Nephron (organoid): ENCODE measurements around the gene CLTCL1.
A peak's percentile ranks its signal among the peaks of the same experiment; 100 is the strongest.

Source experiments
- H3K27ac Mint-ChIP-seq, 3 experiments: 2 replicates each; pipeline ENCODE4 v1.8.0; 2020; ENCODE audit warnings: mixed read lengths in 3 of 3, mild to moderate bottlenecking in 2 of 3, moderate library complexity in 1 of 3
- H3K27me3 Mint-ChIP-seq: 2 replicates; pipeline ENCODE4 v1.8.0; 2021; ENCODE audit warnings: low read depth, mild to moderate bottlenecking, moderate library complexity, mixed read lengths
- H3K36me3 Mint-ChIP-seq: 2 replicates; pipeline ENCODE4 v1.8.0; 2020; ENCODE audit warnings: low read depth, mixed read lengths
- H3K4me1 Mint-ChIP-seq: 2 replicates; pipeline ENCODE4 v1.8.0; 2020; ENCODE audit warnings: mixed read lengths
- H3K4me3 Mint-ChIP-seq, 3 experiments: 2 replicates each; pipeline ENCODE4 v1.8.0; 2020; ENCODE audit warnings: mild to moderate bottlenecking in 3 of 3, mixed read lengths in 3 of 3, moderate library complexity in 2 of 3
- H3K9me3 Mint-ChIP-seq: 2 replicates; pipeline ENCODE4 v1.8.0; 2020; ENCODE audit warnings: mixed read lengths
- TF ChIP-seq, protein P1 (sequence below), 3 experiments: fragments of 200-600 bp; sonication (generic); IDR thresholded peaks; one replicate each; pipeline ENCODE4 v1.5.0; 2021; ENCODE audit warnings: antibody characterized with exemption in 3 of 3; ENCODE audit not compliant: unreplicated experiment in 3 of 3

The CLTCL1 gene

DNA sequence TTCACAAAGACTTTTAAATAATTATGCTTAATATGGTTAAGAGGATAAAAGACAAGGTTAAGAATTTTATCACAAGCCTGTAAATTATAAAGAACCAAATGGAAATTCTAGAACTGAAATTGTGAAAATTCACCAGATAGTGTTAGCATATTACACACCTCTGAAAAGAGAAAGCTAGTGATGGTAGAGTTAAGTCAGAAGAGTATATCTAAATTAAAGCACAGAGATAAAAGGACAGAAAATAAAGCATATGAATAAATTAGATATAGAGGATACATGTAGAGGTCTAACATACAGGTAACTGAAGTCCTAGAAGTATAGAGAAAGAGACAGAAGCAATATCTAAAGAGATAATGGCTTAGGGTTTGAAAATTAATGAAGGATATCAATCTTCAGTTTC, 4.2 kb upstream of the CLTCL1 start:
- TF ChIP-seq, protein P1, sequence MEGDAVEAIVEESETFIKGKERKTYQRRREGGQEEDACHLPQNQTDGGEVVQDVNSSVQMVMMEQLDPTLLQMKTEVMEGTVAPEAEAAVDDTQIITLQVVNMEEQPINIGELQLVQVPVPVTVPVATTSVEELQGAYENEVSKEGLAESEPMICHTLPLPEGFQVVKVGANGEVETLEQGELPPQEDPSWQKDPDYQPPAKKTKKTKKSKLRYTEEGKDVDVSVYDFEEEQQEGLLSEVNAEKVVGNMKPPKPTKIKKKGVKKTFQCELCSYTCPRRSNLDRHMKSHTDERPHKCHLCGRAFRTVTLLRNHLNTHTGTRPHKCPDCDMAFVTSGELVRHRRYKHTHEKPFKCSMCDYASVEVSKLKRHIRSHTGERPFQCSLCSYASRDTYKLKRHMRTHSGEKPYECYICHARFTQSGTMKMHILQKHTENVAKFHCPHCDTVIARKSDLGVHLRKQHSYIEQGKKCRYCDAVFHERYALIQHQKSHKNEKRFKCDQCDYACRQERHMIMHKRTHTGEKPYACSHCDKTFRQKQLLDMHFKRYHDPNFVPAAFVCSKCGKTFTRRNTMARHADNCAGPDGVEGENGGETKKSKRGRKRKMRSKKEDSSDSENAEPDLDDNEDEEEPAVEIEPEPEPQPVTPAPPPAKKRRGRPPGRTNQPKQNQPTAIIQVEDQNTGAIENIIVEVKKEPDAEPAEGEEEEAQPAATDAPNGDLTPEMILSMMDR (IDR thresholded peaks at IDR 0.05; ENCODE audit: unreplicated experiment in 3 of 3), result no peak
- Mint-ChIP-seq H3K27me3 (peaks cover 9% of the 10 kb centered on the region), H3K4me3 (no peak overlapping the region), H3K9me3 (no peaks in the 10 kb centered on the region), H3K27ac (no peak overlapping the region), H3K4me1 (peaks cover 16% of the 10 kb centered on the region), H3K36me3 (no peaks in the 10 kb centered on the region)

GRCh38 chr22:19292458-19293230, 1.1 kb upstream of the CLTCL1 start:
- TF ChIP-seq, protein P1 (IDR thresholded peaks at IDR 0.05; ENCODE audit: unreplicated experiment in 3 of 3), result no peak

GRCh38 chr22:19291218-19291579, 320 bp downstream of the CLTCL1 start:
- H3K4me1 Mint-ChIP-seq, result peaks cover 55% of the 10 kb centered on the region
- peak overlapping the region in 1 of 3 experiments; percentile 48 for H3K27ac Mint-ChIP-seq
- peak overlapping the region; percentile 88 to 92 (median 90) for H3K4me3 Mint-ChIP-seq
- no peaks in the 10 kb centered on the region for H3K9me3 Mint-ChIP-seq
- H3K36me3 Mint-ChIP-seq, result no peaks in the 10 kb centered on the region
- peaks cover 15% of the 10 kb centered on the region for H3K27me3 Mint-ChIP-seq
- TF ChIP-seq, protein P1 (IDR thresholded peaks at IDR 0.05; ENCODE audit: unreplicated experiment in 3 of 3), result no peak

More at GRCh38 chr22:19292458-19293230, 1.1 kb upstream of the CLTCL1 start:
- Mint-ChIP-seq H3K27ac (peak overlapping the region; percentile 77 to 89 (median 88)), H3K27me3 (peaks cover 15% of the 10 kb centered on the region), H3K4me1 (peaks cover 42% of the 10 kb centered on the region), H3K9me3 (no peaks in the 10 kb centered on the region), H3K4me3 (peak overlapping the region; percentile 97 to 99 (median 97)), H3K36me3 (no peaks in the 10 kb centered on the region)

DNA sequence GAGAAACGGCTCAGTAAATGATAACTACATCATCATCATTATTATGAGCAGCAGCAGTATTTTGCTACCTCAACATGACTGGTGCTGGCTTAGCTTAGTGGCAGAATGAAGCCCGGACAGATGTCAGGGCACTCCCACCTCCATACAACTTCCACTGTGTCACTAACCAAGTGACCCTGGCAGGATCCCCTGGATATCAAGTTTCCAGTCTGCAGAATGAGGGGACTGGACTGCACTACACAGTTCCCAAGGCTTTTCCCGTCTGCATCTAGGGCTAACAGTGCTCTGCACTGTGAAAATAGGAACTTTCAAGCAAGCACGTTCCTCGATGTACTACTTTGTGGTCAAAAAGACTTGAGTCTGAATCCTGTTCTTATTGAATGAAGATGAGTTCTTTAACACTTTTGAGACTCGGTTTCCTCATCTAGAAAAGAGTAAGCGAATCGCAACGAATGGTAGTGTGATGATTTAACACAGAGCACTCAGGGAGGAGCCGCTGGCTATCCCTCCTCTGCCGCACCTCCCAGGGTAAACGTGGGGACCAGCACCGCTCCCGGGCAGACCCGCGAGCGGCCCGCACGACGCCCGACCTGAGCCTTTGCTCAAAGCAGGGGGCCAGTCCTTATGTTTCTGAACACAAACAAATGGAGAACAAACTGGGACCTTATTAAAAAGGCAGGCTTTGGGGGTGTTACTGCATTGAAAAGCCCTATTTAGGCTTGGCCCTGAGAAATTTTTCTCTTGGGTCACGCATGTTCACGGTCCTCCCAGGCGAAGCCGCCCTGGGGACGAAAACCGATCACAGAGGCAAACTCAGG, 910 bp downstream of the CLTCL1 start:
- peaks cover 60% of the 10 kb centered on the region for H3K4me1 Mint-ChIP-seq
- TF ChIP-seq, protein P1 (IDR thresholded peaks at IDR 0.05; ENCODE audit: unreplicated experiment in 3 of 3), result no peak

GRCh38 chr22:19289475-19290161, 1.9 kb downstream of the CLTCL1 start:
- H3K27ac Mint-ChIP-seq, result no peak overlapping the region
- H3K27me3 Mint-ChIP-seq, result peaks cover 15% of the 10 kb centered on the region
- peaks cover 65% of the 10 kb centered on the region for H3K4me1 Mint-ChIP-seq
- TF ChIP-seq, protein P1 (IDR thresholded peaks at IDR 0.05; ENCODE audit: unreplicated experiment in 3 of 3), result no peak
- H3K36me3 Mint-ChIP-seq, result no peaks in the 10 kb centered on the region
- H3K4me3 Mint-ChIP-seq, result peak overlapping the region; percentile 88 to 92 (median 90)
- H3K9me3 Mint-ChIP-seq, result no peaks in the 10 kb centered on the region

More for the DNA sequence above, 910 bp downstream of the CLTCL1 start:
- Mint-ChIP-seq H3K9me3 (no peaks in the 10 kb centered on the region), H3K4me3 (peak overlapping the region; percentile 88 to 92 (median 90)), H3K27ac (peak overlapping the region in 1 of 3 experiments; percentile 49), H3K27me3 (peaks cover 15% of the 10 kb centered on the region), H3K36me3 (no peaks in the 10 kb centered on the region)
